NT2/D1 (cell line): Measurements from ENCODE around the gene LEMD2.

Source experiments
- YY1 ChIP-seq: IDR thresholded peaks from 2 replicates; pipeline ENCODE4 v1.6.1; 2011; ENCODE audit not compliant: insufficient read length, insufficient read depth
- ZNF274 ChIP-seq: IDR thresholded peaks from 2 replicates; pipeline ENCODE4 v1.6.1; 2011; ENCODE audit warnings: mild to moderate bottlenecking, low read depth, low read length

GRCh38 chr6:33725222-33725621 is 63.7 kb downstream of the LEMD2 start:
- no peak for TF ChIP-seq ZNF274
- no peak for TF ChIP-seq YY1
